Measurements from ENCODE around the gene HRH2.
A peak's percentile ranks its signal among the peaks of the same experiment; 100 is the strongest.
"Not testable (repeated sequence)": the region's sequence is repeated elsewhere in the genome, so short reads cannot be mapped to it uniquely, and the experiment has no call there.

The HRH2 gene

GRCh38 chr5:175646251-175646650 lies 11.6 kb upstream of the HRH2 start:
- no peak for DNase-seq (ENCODE audit: low read depth in 1 of 2, low spot score in 1 of 2)

- no peak for DNase-seq (ENCODE audit: low read depth in 1 of 2, low spot score in 1 of 2)
Measured at GRCh38 chr5:175649967-175650366, 7.9 kb upstream of the HRH2 start.

- DNase-seq (ENCODE audit: low read depth in 1 of 2, low spot score in 1 of 2) = not testable (repeated sequence)
Measured at GRCh38 chr5:175650430-175651205, 7.3 kb upstream of the HRH2 start.

GRCh38 chr5:175652741-175653663 lies 4.9 kb upstream of the HRH2 start:
- DNase-seq (ENCODE audit: low read depth in 1 of 2, low spot score in 1 of 2) = peak; percentile 58 to 72

GRCh38 chr5:175653763-175654162 lies 4.1 kb upstream of the HRH2 start:
- no peak for DNase-seq (ENCODE audit: low read depth in 1 of 2, low spot score in 1 of 2)

- DNase-seq (ENCODE audit: low read depth in 1 of 2, low spot score in 1 of 2) = no peak
Measured at GRCh38 chr5:175654339-175654738, 3.5 kb upstream of the HRH2 start.

GRCh38 chr5:175654807-175655206 lies 3.1 kb upstream of the HRH2 start:
- DNase-seq (ENCODE audit: low read depth in 1 of 2, low spot score in 1 of 2) = no peak

GRCh38 chr5:175655411-175655810 lies 2.5 kb upstream of the HRH2 start:
- no peak for DNase-seq (ENCODE audit: low read depth in 1 of 2, low spot score in 1 of 2)

- no peak for DNase-seq (ENCODE audit: low read depth in 1 of 2, low spot score in 1 of 2)
Measured at GRCh38 chr5:175656966-175657365, 905 bp upstream of the HRH2 start.

- no peak for DNase-seq (ENCODE audit: low read depth in 1 of 2, low spot score in 1 of 2)
Measured at GRCh38 chr5:175658299-175659145, 651 bp downstream of the HRH2 start.

GRCh38 chr5:175659546-175660253 lies 1.8 kb downstream of the HRH2 start:
- no peak for DNase-seq (ENCODE audit: low read depth in 1 of 2, low spot score in 1 of 2)

GRCh38 chr5:175663186-175664184 lies 5.6 kb downstream of the HRH2 start:
- DNase-seq (ENCODE audit: low read depth in 1 of 2, low spot score in 1 of 2) = no peak

- DNase-seq (ENCODE audit: low read depth in 1 of 2, low spot score in 1 of 2) = no peak
Measured at GRCh38 chr5:175664723-175665122, 6.9 kb downstream of the HRH2 start.

GRCh38 chr5:175666216-175666615 lies 8.3 kb downstream of the HRH2 start:
- DNase-seq (ENCODE audit: low read depth in 1 of 2, low spot score in 1 of 2) = no peak

GRCh38 chr5:175668006-175668405 lies 10.1 kb downstream of the HRH2 start:
- DNase-seq (ENCODE audit: low read depth in 1 of 2, low spot score in 1 of 2) = no peak

GRCh38 chr5:175670372-175670771 lies 12.5 kb downstream of the HRH2 start:
- DNase-seq (ENCODE audit: low read depth in 1 of 2, low spot score in 1 of 2) = no peak

GRCh38 chr5:175671013-175671412 lies 13.1 kb downstream of the HRH2 start:
- no peak for DNase-seq (ENCODE audit: low read depth in 1 of 2, low spot score in 1 of 2)

- no peak for DNase-seq (ENCODE audit: low read depth in 1 of 2, low spot score in 1 of 2)
Measured at GRCh38 chr5:175672976-175673648, 15.2 kb downstream of the HRH2 start.

All from activated CD4-positive, alpha-beta T cell treated with anti-CD3 and anti-CD28 coated beads, Interleukin-2, amount 50 U/mL, for 24 hours (primary cell).